Subcutaneous adipose tissue (tissue), 4 donors: ENCODE measurements around the gene PCF11. TPM values are rescaled to one million over a fixed set of nuclear protein-coding genes. Genes with fewer than 3 reads are reported as not detected.

Experiments
- CTCF ChIP-seq: fragments of 450-650 bp; IDR thresholded peaks from one replicate; pipeline ENCODE4 v1.5.1; 2016; ENCODE audit warnings: low read depth, mild to moderate bottlenecking, control low read depth, antibody characterized with exemption, moderate library complexity
- total RNA-seq, 4 donors: library from RNA; depleted of rRNA; stranded (reverse); fragments of >200 nt; gene quantifications; one replicate each; pipeline ENCODE4 v1.1.0, GENCODE V29; 2016

The PCF11 gene
- total RNA-seq, 4 donors from 2014 or later: 93.5 to 109 (median 97.0) TPM

- TF ChIP-seq CTCF: no peak
Observed at GRCh38 chr11:83175815-83176214, 18.9 kb downstream of the PCF11 start.

- no peak for TF ChIP-seq CTCF
Observed at GRCh38 chr11:83181815-83182214, 24.9 kb downstream of the PCF11 start.

- no peak for TF ChIP-seq CTCF
Observed at GRCh38 chr11:83185767-83186166, 28.8 kb downstream of the PCF11 start.

- TF ChIP-seq CTCF: no peak
Observed at GRCh38 chr11:83187465-83187864, 30.5 kb downstream of the PCF11 start.

- no peak for TF ChIP-seq CTCF
Observed at GRCh38 chr11:83191491-83191890, 34.6 kb downstream of the PCF11 start.

- no peak for TF ChIP-seq CTCF
Observed at GRCh38 chr11:83191986-83192385, 35.1 kb downstream of the PCF11 start.

GRCh38 chr11:83192606-83193245 is 35.8 kb downstream of the PCF11 start:
- TF ChIP-seq CTCF: no peak
